Gastroesophageal sphincter (tissue), 3 donors: Measurements from ENCODE around the gene UAP1.

Source experiments
- CTCF ChIP-seq, 4 experiments: fragments of 200-600 bp in 2 of 4; fragments of 450-650 bp in 2 of 4; sonication (generic) in 1 of 4; IDR thresholded peaks; one replicate each; pipeline ENCODE4 v1.5.1; 2017 to 2019; ENCODE audit warnings: antibody characterized with exemption in 4 of 4, mild to moderate bottlenecking in 2 of 4, moderate library complexity in 2 of 4
- POLR2AphosphoS5 ChIP-seq: sonication (generic); formaldehyde crosslinking; IDR thresholded peaks from one replicate; pipeline ENCODE4 v1.6.1; 2017; ENCODE audit warnings: antibody characterized with exemption

- TF ChIP-seq POLR2AphosphoS5 (peak; percentile 8), CTCF (IDR thresholded peaks at IDR 0.05) (no peak)
Measured at GRCh38 chr1:162554258-162554657, 7.3 kb upstream of the UAP1 start.
